Right lobe of liver (tissue), 6 donors: ENCODE data around the gene PRSS38. TPM values are rescaled to one million over a fixed set of nuclear protein-coding genes. Genes with fewer than 3 reads are reported as not detected.

ENCODE experiments used
- ATAC-seq, 4 donors: fragments of 200-7000 bp; cut with Tn5 transposase; one replicate each; pipeline ENCODE4 v1.9.1; 2020; ENCODE audit warnings: mild to moderate bottlenecking in 4 of 4, moderate library complexity in 4 of 4
- DNase-seq, 3 donors: peaks; one replicate each; pipeline ENCODE4 v3.0.0-alpha.2; 2020
- H3K27ac ChIP-seq, 3 donors: fragments of 200-600 bp; one replicate each; pipeline ENCODE4 v1.8.0; 2022
- H3K27me3 ChIP-seq, 2 donors: fragments of 200-600 bp; one replicate each; pipeline ENCODE4 v1.8.0; 2022
- H3K36me3 ChIP-seq, 4 donors: fragments of 200-600 bp; sonication (generic) in 1 of 4; one replicate each; pipeline versions ENCODE4 v1.5.1 to v1.8.0; 2017 to 2022; ENCODE audit warnings: control low read depth in 1 of 4
- H3K4me1 ChIP-seq, 4 donors: fragments of 200-600 bp; sonication (generic) in 1 of 4; one replicate each; pipeline versions ENCODE4 v1.5.1 to v1.8.0; 2017 to 2022; ENCODE audit warnings: control low read depth in 1 of 4
- H3K4me3 ChIP-seq, 3 donors: fragments of 200-600 bp; one replicate each; pipeline ENCODE4 v1.8.0; 2022
- H3K9me3 ChIP-seq, 4 donors: fragments of 200-600 bp; sonication (generic) in 1 of 4; one replicate each; pipeline versions ENCODE4 v1.5.1 to v1.8.0; 2017 to 2022; ENCODE audit warnings: control low read depth in 1 of 4
- POLR2A ChIP-seq: fragments of 450-650 bp; IDR thresholded peaks from one replicate; pipeline ENCODE4 v1.6.1; 2017; ENCODE audit warnings: antibody characterized with exemption, mild to moderate bottlenecking
- WGBS: methylation state at CpG from one replicate; pipeline ENCODE4 v1.1.6; 2018; ENCODE audit warnings: low coverage, low lambda C conversion rate; ENCODE audit not compliant: insufficient coverage; ENCODE audit errors: missing lambda C conversion rate; 5-methylcytosine and 5-hydroxymethylcytosine counted together
- intact Hi-C, 2 donors: fragments of 100-400 bp; cut with DNase I; formaldehyde crosslinking; loops; one replicate each; pipeline versions ENCODE4 v1.11.2 to v1.14.1; 2022
- total RNA-seq, 6 experiments: library from RNA; depleted of rRNA in 2 of 6; stranded (reverse); fragments of >200 nt in 2 of 6; fragmentation: NEBNext Ultra II Directional in 3 of 6; extraction: Animal tissue kit (Norgen Biotek cat#: 25700) in 3 of 6; gene quantifications; one replicate each; pipeline versions ENCODE4 v1.1.0 to v1.2.4, GENCODE V29; 2016 to 2023
- TF ChIP-seq, protein P1 (sequence below), 4 donors: fragments of 200-600 bp in 3 of 4; fragments of 450-650 bp in 1 of 4; IDR thresholded peaks; one replicate each; pipeline versions ENCODE4 v1.5.1 to v1.8.0; 2016 to 2022; ENCODE audit warnings: antibody characterized with exemption in 4 of 4, mild to moderate bottlenecking in 2 of 4
- donor health status: DM: no; HTN: yes; CAD: no.
- donor health status: DM: no; HTN: no; CAD: no.
- donor health status: DM: no; HTN: no; CAD: no.
- donor health status: DM: no; HTN: yes; CAD: no.
- donor health status: DM: no; HTN: yes; CAD: no.

PRSS38 gene
- total RNA-seq, 6 experiments from 2014 or later: not detected

DNA sequence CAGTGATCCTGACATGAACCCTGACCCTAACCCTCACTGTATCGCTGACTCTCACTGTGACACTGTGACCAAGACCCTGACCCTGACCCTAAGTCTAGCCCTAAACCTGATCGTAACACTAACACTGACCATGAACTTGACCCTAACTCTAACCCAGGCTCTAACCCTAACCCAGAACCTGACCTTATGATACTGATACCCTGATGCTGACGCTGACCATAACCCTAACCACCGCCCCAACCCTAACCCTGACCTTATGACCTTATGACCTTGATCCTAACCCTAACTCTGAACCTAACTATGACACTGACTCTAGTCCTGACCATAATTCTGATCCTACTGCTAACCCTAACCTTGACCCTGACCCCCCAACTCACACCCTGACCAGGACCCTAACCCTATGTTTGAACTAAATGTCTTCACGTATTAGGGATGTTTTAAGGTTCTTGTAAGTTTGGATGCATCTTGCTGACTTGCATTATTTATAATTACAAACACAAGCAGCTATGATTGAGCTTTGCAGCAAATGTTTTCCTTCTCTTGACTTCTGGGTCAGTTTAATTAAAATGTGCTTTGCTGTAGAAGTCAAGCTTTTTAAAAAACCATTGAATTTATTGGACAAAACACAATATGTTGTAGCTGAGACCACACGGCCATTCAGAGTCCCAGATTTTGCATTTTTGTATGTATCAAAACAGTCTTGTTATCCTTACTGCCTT lies 23.9 kb upstream of the PRSS38 start:
- WGBS: 68% methylated on average over 5 of the region's 6 CpGs
- no peaks in the 10 kb centered on the region for H3K36me3 ChIP-seq
- intact Hi-C loops: no loop called here
- H3K4me1 ChIP-seq: peaks cover 0 to 9% (median 4%) of the 10 kb centered on the region in 4 donors
- H3K9me3 ChIP-seq: no peaks in the 10 kb centered on the region
- ATAC-seq (no peak), DNase-seq (no peak)
- H3K27ac ChIP-seq: no peak overlapping the region
- TF ChIP-seq, protein P1, sequence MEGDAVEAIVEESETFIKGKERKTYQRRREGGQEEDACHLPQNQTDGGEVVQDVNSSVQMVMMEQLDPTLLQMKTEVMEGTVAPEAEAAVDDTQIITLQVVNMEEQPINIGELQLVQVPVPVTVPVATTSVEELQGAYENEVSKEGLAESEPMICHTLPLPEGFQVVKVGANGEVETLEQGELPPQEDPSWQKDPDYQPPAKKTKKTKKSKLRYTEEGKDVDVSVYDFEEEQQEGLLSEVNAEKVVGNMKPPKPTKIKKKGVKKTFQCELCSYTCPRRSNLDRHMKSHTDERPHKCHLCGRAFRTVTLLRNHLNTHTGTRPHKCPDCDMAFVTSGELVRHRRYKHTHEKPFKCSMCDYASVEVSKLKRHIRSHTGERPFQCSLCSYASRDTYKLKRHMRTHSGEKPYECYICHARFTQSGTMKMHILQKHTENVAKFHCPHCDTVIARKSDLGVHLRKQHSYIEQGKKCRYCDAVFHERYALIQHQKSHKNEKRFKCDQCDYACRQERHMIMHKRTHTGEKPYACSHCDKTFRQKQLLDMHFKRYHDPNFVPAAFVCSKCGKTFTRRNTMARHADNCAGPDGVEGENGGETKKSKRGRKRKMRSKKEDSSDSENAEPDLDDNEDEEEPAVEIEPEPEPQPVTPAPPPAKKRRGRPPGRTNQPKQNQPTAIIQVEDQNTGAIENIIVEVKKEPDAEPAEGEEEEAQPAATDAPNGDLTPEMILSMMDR (IDR thresholded peaks at IDR 0.05): no peak
- no peak for TF ChIP-seq POLR2A
- H3K27me3 ChIP-seq: no peaks in the 10 kb centered on the region
- H3K4me3 ChIP-seq: no peak overlapping the region

DNA sequence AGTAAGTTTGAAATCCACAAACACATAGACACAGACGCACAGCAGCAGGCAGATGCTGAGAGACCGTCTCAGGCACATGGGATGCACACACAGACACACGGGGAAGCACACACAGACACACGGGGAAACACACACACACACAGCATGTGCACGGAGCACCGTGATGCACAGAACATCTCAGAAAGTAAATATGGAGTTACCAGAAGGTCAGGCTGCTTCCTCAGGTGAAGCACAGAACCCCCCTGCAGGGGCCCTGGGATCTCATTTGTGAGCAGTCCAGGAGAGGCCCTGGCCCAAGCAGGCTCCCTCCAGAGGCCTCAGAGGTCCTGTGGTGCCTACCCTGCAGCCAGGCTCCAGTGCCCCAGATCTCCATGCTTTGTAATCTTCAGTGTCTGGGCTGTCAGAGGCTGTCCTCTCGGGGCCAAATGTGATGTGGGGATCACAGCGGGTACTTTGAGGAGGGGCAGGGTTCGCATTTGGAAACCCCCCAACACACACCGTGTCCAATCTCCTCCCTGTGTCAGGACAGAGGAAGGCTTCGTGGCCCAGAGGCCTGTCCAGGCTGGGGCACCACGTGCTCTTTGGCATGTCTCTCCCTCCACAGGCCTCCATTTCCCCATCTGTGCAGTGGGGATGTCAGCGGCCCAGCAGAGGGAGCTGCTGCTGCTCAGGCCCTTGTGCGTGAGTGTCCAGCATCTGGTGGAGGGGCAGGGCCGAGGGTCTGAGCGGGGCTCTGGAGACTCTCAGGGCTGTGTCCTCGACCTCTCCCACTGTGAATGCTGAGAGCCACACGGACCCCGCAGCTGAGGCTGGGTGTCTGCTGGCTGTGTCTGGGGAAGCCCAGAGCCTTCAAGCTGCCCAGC lies 23.0 kb upstream of the PRSS38 start:
- H3K4me3 ChIP-seq: no peak overlapping the region
- intact Hi-C loops: no loop called here
- no peaks in the 10 kb centered on the region for H3K27me3 ChIP-seq
- no peak overlapping the region for H3K27ac ChIP-seq
- no peak for ATAC-seq
- TF ChIP-seq, protein P1 (IDR thresholded peaks at IDR 0.05): no peak
- TF ChIP-seq POLR2A: no peak
- H3K9me3 ChIP-seq: no peaks in the 10 kb centered on the region
- H3K36me3 ChIP-seq: no peaks in the 10 kb centered on the region
- peak in 1 of 3 donors; percentile 34 for DNase-seq
- H3K4me1 ChIP-seq: peaks cover 0 to 4% (median 0%) of the 10 kb centered on the region in 4 donors
- WGBS: 85% methylated on average over 7 of the region's 19 CpGs

DNA sequence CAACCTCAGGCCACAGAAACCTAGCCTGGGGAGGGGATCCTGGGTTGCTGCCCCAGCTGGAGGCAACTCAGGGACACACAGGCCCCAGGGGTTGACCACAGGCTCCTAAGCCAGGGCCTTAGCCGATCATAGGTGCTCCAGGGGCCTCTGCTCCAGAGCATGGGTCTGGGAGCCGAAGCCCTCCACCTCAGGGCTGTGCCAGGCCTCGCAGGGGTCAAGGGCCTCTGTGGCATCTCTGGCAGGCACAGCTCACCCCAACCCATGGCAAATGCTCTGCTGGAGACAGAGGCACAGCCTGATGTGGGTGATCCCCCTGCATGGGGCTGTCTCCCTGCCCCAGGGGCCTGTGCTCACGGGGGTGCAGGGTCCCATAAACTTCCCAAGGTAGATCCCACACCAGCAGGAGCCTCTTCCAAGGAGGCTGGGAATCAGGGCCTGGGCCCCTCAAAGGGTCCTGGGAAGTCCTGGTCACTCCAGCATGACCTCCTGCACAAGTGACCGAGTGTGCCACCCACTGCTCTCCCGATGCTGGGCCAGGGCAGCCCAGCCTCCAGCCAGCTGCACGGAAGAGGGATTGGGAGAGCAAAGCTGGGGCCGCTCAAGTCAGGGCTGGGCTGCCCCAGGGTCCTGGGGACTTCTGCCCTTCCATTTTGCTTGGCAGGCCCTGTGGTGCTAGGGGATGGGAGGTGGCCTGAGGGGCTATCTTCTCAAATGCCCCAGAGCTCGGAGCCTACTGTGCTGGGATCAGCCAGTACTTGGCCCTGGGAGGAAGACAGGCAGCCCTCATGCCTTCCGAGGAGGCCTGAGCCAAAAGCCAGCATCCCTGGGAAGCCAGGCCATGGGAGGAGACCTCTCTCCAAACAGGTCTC lies 22.2 kb upstream of the PRSS38 start:
- no peak for ATAC-seq

More for the DNA sequence above, 22.2 kb upstream of the PRSS38 start:
- no peak overlapping the region for H3K27ac ChIP-seq
- TF ChIP-seq, protein P1 (IDR thresholded peaks at IDR 0.05): no peak
- TF ChIP-seq POLR2A: no peak
- no peaks in the 10 kb centered on the region for H3K9me3 ChIP-seq
- H3K4me1 ChIP-seq: no peaks in the 10 kb centered on the region
- H3K27me3 ChIP-seq: no peaks in the 10 kb centered on the region
- H3K36me3 ChIP-seq: no peaks in the 10 kb centered on the region
- H3K4me3 ChIP-seq: no peak overlapping the region
- peak in 1 of 3 donors; percentile 30 for DNase-seq
- 50% methylated on average over 1 of the region's 10 CpGs for WGBS
- intact Hi-C loops: no loop called here
